ENCODE measurements around the gene KRTAP4-12. TPM values are rescaled to one million over a fixed set of nuclear protein-coding genes. Genes with fewer than 3 reads are reported as not detected.
"Not testable (repeated sequence)": the region's sequence is repeated elsewhere in the genome, so short reads cannot be mapped to it uniquely, and the experiment has no call there.

Gene KRTAP4-12
- total RNA-seq, 1 donor from 2014 or later: not detected

GRCh38 chr17:41131979-41132378 is 8.0 kb upstream of the KRTAP4-12 start:
- H3K4me1 ChIP-seq: no peaks in the 10 kb centered on the region
- DNase-seq (no peak), ATAC-seq (no peak)
- no peaks in the 10 kb centered on the region for H3K36me3 ChIP-seq
- intact Hi-C loops (cut with DNase I): no loop called here
- H3K9me3 ChIP-seq: no peaks in the 10 kb centered on the region
- TF ChIP-seq, protein P1, sequence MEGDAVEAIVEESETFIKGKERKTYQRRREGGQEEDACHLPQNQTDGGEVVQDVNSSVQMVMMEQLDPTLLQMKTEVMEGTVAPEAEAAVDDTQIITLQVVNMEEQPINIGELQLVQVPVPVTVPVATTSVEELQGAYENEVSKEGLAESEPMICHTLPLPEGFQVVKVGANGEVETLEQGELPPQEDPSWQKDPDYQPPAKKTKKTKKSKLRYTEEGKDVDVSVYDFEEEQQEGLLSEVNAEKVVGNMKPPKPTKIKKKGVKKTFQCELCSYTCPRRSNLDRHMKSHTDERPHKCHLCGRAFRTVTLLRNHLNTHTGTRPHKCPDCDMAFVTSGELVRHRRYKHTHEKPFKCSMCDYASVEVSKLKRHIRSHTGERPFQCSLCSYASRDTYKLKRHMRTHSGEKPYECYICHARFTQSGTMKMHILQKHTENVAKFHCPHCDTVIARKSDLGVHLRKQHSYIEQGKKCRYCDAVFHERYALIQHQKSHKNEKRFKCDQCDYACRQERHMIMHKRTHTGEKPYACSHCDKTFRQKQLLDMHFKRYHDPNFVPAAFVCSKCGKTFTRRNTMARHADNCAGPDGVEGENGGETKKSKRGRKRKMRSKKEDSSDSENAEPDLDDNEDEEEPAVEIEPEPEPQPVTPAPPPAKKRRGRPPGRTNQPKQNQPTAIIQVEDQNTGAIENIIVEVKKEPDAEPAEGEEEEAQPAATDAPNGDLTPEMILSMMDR (IDR thresholded peaks at IDR 0.05): no peak
- no peaks in the 10 kb centered on the region for H3K27me3 ChIP-seq
- H3K4me3 ChIP-seq: no peak overlapping the region
- H3K27ac ChIP-seq: no peak overlapping the region

DNA sequence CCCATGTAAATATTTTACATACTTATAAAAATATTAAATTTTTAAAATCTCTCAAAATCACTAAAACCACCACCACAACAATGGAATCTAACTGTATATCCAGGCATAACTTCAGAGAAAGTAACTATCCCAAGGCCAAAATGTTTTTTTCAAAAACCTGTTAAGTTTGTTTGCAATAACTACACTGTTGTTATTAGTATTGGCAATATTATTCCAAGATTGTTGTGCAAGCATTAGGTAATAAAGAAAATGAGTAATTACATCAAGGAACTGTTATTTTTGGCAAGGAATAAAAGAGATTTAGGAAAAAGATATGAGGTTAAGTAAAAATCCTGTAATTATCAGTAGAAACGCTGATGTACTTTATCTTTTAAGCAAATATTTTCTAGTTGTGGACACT is 3.4 kb upstream of the KRTAP4-12 start:
- intact Hi-C loops (cut with DNase I): no loop called here
- H3K27me3 ChIP-seq: no peaks in the 10 kb centered on the region
- no peaks in the 10 kb centered on the region for H3K36me3 ChIP-seq
- H3K27ac ChIP-seq: no peak overlapping the region
- DNase-seq (no peak), ATAC-seq (no peak)
- H3K9me3 ChIP-seq: no peaks in the 10 kb centered on the region
- no peaks in the 10 kb centered on the region for H3K4me1 ChIP-seq
- TF ChIP-seq, protein P1 (IDR thresholded peaks at IDR 0.05): no peak
- H3K4me3 ChIP-seq: no peak overlapping the region

GRCh38 chr17:41126412-41126811 is 2.4 kb upstream of the KRTAP4-12 start:
- ATAC-seq (no peak), DNase-seq (no peak)
- Histone ChIP-seq H3K27ac (no peak overlapping the region), H3K27me3 (no peaks in the 10 kb centered on the region), H3K9me3 (no peaks in the 10 kb centered on the region), H3K36me3 (no peaks in the 10 kb centered on the region), H3K4me1 (no peaks in the 10 kb centered on the region), H3K4me3 (no peak overlapping the region)
- TF ChIP-seq, protein P1 (IDR thresholded peaks at IDR 0.05): no peak
- intact Hi-C loops (cut with DNase I): no loop called here

DNA sequence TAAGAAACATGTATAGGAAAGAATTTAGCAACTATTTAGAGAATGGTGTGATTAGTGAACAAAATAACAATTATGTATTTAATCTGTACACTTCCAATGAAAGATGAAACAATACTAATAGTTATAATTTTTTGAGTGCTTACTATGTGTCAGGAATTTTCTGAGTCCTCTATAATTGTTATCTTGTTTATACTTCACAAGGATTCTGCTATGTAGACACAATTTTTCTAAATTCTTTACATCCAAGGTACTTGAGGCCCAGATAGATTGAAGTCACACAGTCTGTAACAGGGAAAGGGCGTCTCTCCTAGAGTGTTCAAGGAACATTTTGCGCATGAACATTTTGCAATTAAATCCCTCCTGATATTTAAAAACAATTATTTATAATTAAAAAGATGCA is 1.1 kb upstream of the KRTAP4-12 start:
- Histone ChIP-seq H3K9me3 (no peaks in the 10 kb centered on the region), H3K36me3 (no peaks in the 10 kb centered on the region), H3K4me3 (no peak overlapping the region), H3K27ac (no peak overlapping the region), H3K4me1 (no peaks in the 10 kb centered on the region), H3K27me3 (no peaks in the 10 kb centered on the region)
- ATAC-seq (no peak), DNase-seq (no peak)
- intact Hi-C loops (cut with DNase I): no loop called here
- TF ChIP-seq, protein P1 (IDR thresholded peaks at IDR 0.05): no peak

GRCh38 chr17:41123292-41123990 is 541 bp downstream of the KRTAP4-12 start:
- H3K4me1 ChIP-seq; intact Hi-C loops (cut with DNase I); H3K36me3 ChIP-seq; H3K9me3 ChIP-seq; H3K4me3 ChIP-seq; H3K27me3 ChIP-seq; ATAC-seq; H3K27ac ChIP-seq; DNase-seq: not testable (repeated sequence)

DNA sequence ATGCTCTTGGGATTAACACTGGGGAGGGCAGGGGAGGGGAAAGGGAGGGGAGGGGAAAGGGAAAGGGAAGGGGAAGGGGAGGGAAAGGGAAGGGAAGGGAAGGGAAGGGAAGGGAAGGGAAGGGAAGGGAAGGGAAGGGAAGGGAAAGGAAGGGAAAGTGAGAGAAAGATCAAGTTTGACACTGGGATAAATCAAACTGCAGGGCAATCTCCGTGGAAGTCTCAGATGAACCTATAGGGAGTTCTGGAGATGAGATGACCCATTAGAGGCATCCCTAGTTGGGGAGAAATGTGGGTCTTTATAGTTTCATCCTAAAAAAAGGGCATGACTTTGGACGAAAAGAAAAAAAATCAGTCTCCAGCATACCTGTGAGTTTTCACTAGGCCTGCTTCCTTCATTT is 2.2 kb downstream of the KRTAP4-12 start:
- TF ChIP-seq, protein P1 (IDR thresholded peaks at IDR 0.05): no peak
- Histone ChIP-seq H3K4me3 (no peak overlapping the region), H3K4me1 (no peaks in the 10 kb centered on the region), H3K9me3 (no peaks in the 10 kb centered on the region), H3K27ac (no peak overlapping the region), H3K36me3 (no peaks in the 10 kb centered on the region), H3K27me3 (no peaks in the 10 kb centered on the region)
- intact Hi-C loops (cut with DNase I): no loop called here
- ATAC-seq (no peak), DNase-seq (no peak)

DNA sequence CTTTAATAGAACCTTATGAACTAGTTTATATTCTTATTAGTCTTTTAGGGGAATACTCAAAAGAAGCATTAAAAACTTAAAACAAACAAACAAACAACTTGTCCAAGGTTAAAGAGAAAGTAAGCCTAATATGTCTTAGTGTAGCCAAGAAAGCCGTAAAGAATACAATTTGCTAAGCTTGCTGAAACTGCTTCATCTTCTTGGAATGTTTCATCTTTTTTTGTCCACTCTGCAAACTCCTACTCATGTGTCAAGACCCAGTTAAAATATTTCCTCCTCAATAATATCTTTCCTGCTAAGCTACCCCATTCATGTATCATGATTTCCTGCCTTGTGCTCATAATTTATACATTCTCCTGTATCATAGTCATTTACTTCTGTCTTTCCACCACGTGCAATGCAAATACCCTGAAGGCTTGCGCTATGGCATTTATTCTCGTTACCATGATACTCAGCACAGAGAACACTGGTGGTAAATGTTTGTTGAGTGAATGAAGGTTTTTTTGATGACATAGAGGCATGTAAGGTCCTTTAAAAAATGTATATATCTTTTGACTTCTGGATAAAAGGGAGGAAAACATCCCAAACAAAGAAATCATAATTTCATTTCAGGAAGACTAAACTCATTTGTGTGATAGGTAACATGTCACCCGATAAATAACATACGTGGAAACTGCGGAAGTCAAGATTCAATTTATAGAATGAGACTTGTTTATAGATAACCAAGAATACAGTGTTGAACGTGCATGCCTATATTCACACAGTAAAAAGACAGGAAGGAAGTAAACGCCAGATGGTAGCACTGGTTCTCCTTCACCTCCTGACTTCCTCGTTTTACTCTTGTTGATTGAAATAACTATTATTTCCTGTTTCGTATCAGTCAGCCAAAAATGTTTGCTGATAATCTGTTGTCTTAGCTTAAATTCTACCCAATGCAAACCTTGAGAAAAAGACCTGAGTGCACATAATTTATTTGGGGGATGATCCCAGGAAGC is 4.0 kb downstream of the KRTAP4-12 start:
- not testable (repeated sequence) for H3K9me3 ChIP-seq, DNase-seq, ATAC-seq

More for the DNA sequence above, 4.0 kb downstream of the KRTAP4-12 start:
- H3K27ac ChIP-seq; H3K27me3 ChIP-seq; H3K4me3 ChIP-seq; H3K4me1 ChIP-seq; H3K36me3 ChIP-seq; intact Hi-C loops (cut with DNase I): not testable (repeated sequence)
